ENCODE measurements around the gene GNL3L.

GRCh38 chrX:54496936-54497335, 33.1 kb upstream of the GNL3L start:
- TF ChIP-seq CTCF (IDR thresholded peaks at IDR 0.05; ENCODE audit: low read depth, low read length) (no peak), EZH2phosphoT487 (IDR thresholded peaks at IDR 0.05; ENCODE audit: low read depth) (no peak)
